ENCODE data around the gene EEIG1.

The EEIG1 gene

DNA sequence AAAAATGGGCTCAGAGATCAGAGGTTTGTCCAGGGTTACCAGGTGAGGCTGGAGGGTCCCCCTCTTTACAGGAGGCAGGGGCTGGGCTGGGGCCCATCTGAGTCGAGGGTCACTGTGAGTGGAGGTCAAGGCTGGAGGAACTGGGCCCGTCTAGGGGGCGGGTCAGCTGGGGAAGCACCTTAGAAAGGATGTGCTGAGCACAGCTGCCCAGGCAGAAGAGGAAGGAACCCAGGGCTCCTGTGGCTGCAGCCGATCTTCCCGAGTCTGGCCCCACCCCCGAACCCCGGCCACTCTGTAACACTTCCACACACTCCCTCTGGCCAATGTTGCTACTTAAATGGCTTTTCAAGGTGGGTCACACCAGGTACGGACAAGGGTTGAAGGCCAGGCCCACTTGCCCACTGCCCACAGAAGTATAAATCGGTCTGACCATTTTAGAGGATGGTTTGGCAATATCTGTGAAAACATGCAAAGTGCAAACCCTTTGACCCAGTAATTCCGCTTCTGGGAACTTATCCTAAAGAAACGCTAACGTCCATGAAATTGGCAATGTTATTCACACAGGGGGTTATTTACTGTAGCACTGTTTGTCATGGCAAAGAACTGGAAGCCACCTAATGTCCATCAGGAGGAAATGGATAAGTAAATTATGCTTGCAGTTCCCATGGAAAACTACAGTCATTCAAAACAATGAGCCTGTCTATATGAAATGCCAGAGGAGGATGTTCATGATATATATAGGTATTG lies 30.5 kb upstream of the EEIG1 start:
- Histone ChIP-seq H3K4me1 (ENCODE audit: control insufficient read depth, insufficient read depth, low read length) (no peaks in the 10 kb centered on the region), H3K4me3 (ENCODE audit: low read depth, low read length) (no peak overlapping the region), H3K27me3 (ENCODE audit: control insufficient read depth, insufficient read depth, low read length) (no peaks in the 10 kb centered on the region), H3K36me3 (ENCODE audit: control insufficient read depth, insufficient read depth, low read length) (no peaks in the 10 kb centered on the region), H3K9ac (ENCODE audit: low read depth, low read length) (no peak overlapping the region), H3K9me3 (ENCODE audit: control insufficient read depth, insufficient read depth, low read length) (no peaks in the 10 kb centered on the region)

DNA sequence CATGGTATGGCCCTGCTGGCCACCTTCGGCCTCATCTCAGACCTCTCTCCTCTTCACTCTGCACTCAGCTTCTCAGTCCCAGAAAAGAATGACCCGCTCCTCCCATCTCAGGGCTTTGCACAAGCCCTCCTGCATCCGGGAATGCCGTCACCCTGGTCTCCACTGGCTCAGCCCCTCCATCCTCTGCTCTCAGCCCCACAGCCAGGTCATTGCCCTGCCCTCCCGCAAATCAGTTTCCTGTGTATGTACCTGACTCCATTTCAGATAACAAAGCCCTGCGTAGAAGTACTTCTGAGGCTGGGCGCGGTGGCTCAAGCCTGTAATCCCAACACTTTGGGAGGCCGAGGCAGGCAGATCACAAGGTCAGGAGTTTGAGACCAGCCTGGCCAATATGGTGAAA lies 28.9 kb upstream of the EEIG1 start:
- no peaks in the 10 kb centered on the region for H3K4me1 ChIP-seq (ENCODE audit: control insufficient read depth, insufficient read depth, low read length)
- no peaks in the 10 kb centered on the region for H3K36me3 ChIP-seq (ENCODE audit: control insufficient read depth, insufficient read depth, low read length)
- no peaks in the 10 kb centered on the region for H3K27me3 ChIP-seq (ENCODE audit: control insufficient read depth, insufficient read depth, low read length)
- H3K9ac ChIP-seq (ENCODE audit: low read depth, low read length) = no peak overlapping the region
- H3K9me3 ChIP-seq (ENCODE audit: control insufficient read depth, insufficient read depth, low read length) = no peaks in the 10 kb centered on the region
- no peak overlapping the region for H3K4me3 ChIP-seq (ENCODE audit: low read depth, low read length)

DNA sequence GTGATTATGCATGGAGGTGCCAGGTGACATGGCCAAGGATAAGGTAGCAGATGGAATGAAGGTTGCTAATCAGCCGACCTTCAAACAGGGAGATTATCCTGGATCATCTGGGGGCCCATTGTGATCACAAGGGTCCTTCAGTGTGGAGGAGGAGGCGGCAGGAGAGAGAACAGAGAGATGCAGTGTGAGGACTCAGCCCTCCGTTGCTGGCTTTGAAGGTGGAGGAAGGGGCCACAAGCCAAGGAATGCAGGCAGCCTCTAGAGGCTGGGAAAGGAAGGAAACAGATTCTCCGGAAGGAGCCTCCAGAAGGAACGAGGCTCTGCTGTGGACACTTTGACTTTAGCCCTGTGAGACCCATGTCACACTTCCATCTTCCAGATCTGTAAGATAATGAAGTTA lies 27.4 kb upstream of the EEIG1 start:
- no peaks in the 10 kb centered on the region for H3K4me1 ChIP-seq (ENCODE audit: control insufficient read depth, insufficient read depth, low read length)
- H3K27me3 ChIP-seq (ENCODE audit: control insufficient read depth, insufficient read depth, low read length) = no peaks in the 10 kb centered on the region
- H3K36me3 ChIP-seq (ENCODE audit: control insufficient read depth, insufficient read depth, low read length) = no peaks in the 10 kb centered on the region
- H3K4me3 ChIP-seq (ENCODE audit: low read depth, low read length) = no peak overlapping the region
- H3K9me3 ChIP-seq (ENCODE audit: control insufficient read depth, insufficient read depth, low read length) = no peaks in the 10 kb centered on the region
- H3K9ac ChIP-seq (ENCODE audit: low read depth, low read length) = no peak overlapping the region

DNA sequence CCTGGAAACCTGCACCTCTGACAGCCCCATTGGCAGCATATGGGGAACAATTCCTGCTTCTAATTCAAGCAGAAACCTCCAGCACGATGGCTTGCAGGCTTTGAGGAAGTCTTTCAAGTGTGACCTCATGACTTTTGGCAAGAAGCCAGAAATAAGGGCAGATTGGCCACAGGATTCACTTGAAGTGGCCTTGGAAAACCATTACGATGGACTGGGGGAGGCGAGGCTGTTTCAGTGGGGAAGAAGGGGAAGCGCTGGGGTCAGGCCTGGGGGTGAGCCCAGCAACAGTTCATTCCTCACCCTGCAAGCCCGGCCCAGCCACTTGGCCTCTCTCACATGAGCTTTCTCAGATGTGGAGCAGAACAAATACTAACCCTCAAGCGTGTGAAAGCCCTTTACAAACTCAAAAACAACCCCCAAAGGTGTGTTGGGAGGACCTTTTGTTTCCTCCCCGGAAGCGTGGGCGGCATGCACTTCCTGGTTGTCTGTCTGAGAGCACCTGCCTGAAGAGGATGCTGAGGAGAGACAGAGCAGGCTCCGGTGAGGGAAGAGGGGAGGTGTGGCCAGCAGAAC lies 26.9 kb upstream of the EEIG1 start:
- Histone ChIP-seq H3K4me1 (ENCODE audit: control insufficient read depth, insufficient read depth, low read length) (no peaks in the 10 kb centered on the region), H3K9ac (ENCODE audit: low read depth, low read length) (no peak overlapping the region), H3K36me3 (ENCODE audit: control insufficient read depth, insufficient read depth, low read length) (no peaks in the 10 kb centered on the region)

GRCh38 chr9:128006332-128006996 lies 25.7 kb upstream of the EEIG1 start:
- Histone ChIP-seq H3K27me3 (ENCODE audit: control insufficient read depth, insufficient read depth, low read length) (no peaks in the 10 kb centered on the region), H3K9me3 (ENCODE audit: control insufficient read depth, insufficient read depth, low read length) (no peaks in the 10 kb centered on the region), H3K4me1 (ENCODE audit: control insufficient read depth, insufficient read depth, low read length) (no peaks in the 10 kb centered on the region), H3K4me3 (ENCODE audit: low read depth, low read length) (no peak overlapping the region), H3K9ac (ENCODE audit: low read depth, low read length) (no peak overlapping the region), H3K36me3 (ENCODE audit: control insufficient read depth, insufficient read depth, low read length) (no peaks in the 10 kb centered on the region)

More for the DNA sequence above, 26.9 kb upstream of the EEIG1 start:
- Histone ChIP-seq H3K4me3 (ENCODE audit: low read depth, low read length) (no peak overlapping the region), H3K9me3 (ENCODE audit: control insufficient read depth, insufficient read depth, low read length) (no peaks in the 10 kb centered on the region), H3K27me3 (ENCODE audit: control insufficient read depth, insufficient read depth, low read length) (no peaks in the 10 kb centered on the region)

DNA sequence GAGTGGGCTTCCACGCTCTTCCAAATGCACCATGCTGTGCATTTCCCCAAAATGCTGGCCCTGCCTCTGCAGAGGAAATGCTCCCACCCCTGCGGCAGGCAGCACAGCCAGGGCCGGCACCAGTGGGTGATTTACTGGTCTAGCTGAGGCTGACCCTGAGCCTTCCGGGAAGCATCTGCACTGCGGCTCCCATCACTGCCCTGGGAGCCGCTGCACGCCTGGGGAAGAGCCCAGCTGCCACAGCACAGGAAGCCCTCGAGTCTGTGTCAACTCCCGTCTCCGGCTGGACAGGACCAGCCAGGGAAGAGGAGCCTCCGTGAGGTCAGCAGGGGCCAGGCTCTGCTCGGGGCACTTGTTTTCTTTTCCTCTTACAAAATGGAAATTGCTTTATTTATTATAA lies 25.1 kb upstream of the EEIG1 start:
- H3K9me3 ChIP-seq (ENCODE audit: control insufficient read depth, insufficient read depth, low read length) = no peaks in the 10 kb centered on the region
- no peaks in the 10 kb centered on the region for H3K4me1 ChIP-seq (ENCODE audit: control insufficient read depth, insufficient read depth, low read length)
- no peaks in the 10 kb centered on the region for H3K36me3 ChIP-seq (ENCODE audit: control insufficient read depth, insufficient read depth, low read length)
- H3K9ac ChIP-seq (ENCODE audit: low read depth, low read length) = no peak overlapping the region
- no peak overlapping the region for H3K4me3 ChIP-seq (ENCODE audit: low read depth, low read length)
- H3K27me3 ChIP-seq (ENCODE audit: control insufficient read depth, insufficient read depth, low read length) = no peaks in the 10 kb centered on the region

- Histone ChIP-seq H3K9ac (ENCODE audit: low read depth, low read length) (no peak overlapping the region), H3K4me1 (ENCODE audit: control insufficient read depth, insufficient read depth, low read length) (no peaks in the 10 kb centered on the region), H3K27me3 (ENCODE audit: control insufficient read depth, insufficient read depth, low read length) (no peaks in the 10 kb centered on the region)
Measured at GRCh38 chr9:128003966-128004604, 23.3 kb upstream of the EEIG1 start.

DNA sequence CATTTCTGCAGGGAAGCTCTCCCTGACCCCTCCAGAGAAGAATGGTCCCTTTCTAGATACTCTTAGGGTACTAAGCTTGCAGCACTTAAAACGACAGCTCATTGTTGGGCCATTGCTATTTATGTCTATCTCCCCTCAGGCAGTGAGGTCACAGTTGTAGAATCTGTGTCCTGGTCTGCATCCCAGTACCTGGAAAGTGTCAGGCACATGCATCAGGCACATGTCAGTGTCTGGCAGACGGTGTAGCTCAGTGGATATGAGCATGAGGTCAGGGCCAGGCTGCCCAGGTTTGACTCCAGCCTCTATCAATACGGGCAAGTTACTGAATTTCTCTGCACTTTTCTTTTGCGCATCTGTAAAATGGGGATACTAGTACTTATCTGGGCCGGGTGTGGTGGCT lies 22.2 kb upstream of the EEIG1 start:
- Histone ChIP-seq H3K4me1 (ENCODE audit: control insufficient read depth, insufficient read depth, low read length) (no peaks in the 10 kb centered on the region), H3K9me3 (ENCODE audit: control insufficient read depth, insufficient read depth, low read length) (no peaks in the 10 kb centered on the region), H3K9ac (ENCODE audit: low read depth, low read length) (no peak overlapping the region), H3K4me3 (ENCODE audit: low read depth, low read length) (no peak overlapping the region), H3K27me3 (ENCODE audit: control insufficient read depth, insufficient read depth, low read length) (no peaks in the 10 kb centered on the region), H3K36me3 (ENCODE audit: control insufficient read depth, insufficient read depth, low read length) (no peaks in the 10 kb centered on the region)

More at GRCh38 chr9:128003966-128004604, 23.3 kb upstream of the EEIG1 start:
- H3K4me3 ChIP-seq (ENCODE audit: low read depth, low read length) = no peak overlapping the region
- no peaks in the 10 kb centered on the region for H3K9me3 ChIP-seq (ENCODE audit: control insufficient read depth, insufficient read depth, low read length)
- H3K36me3 ChIP-seq (ENCODE audit: control insufficient read depth, insufficient read depth, low read length) = no peaks in the 10 kb centered on the region

DNA sequence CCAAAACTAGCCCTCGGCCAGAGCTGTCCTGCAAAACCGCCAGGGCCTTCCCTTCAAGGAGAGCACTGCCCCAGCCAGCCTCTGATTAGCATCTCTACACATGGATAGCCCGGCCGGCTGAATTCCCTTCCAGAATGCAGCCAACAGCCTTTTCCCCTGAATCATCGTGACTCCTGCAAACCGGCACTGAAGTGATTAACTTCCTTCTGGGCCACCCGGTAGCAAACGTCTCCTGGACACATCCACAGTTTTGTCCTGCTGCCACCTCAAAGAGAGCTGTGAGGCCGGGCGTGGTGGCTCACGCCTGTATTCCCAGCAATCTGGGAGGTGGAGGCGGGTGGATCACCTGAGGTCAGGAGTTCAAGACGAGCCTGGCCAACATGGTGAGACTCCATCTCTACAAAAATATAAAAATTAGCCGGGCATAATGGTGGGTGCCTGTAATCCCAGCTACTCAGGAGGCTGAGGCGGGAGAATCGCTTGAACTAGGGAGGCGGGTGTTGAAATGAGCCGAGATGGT lies 21.1 kb upstream of the EEIG1 start:
- no peaks in the 10 kb centered on the region for H3K9me3 ChIP-seq (ENCODE audit: control insufficient read depth, insufficient read depth, low read length)
- H3K36me3 ChIP-seq (ENCODE audit: control insufficient read depth, insufficient read depth, low read length) = no peaks in the 10 kb centered on the region
- no peaks in the 10 kb centered on the region for H3K4me1 ChIP-seq (ENCODE audit: control insufficient read depth, insufficient read depth, low read length)
- no peaks in the 10 kb centered on the region for H3K27me3 ChIP-seq (ENCODE audit: control insufficient read depth, insufficient read depth, low read length)
- peak overlapping the region; percentile 47 for H3K9ac ChIP-seq (ENCODE audit: low read depth, low read length)
- no peak overlapping the region for H3K4me3 ChIP-seq (ENCODE audit: low read depth, low read length)

- H3K36me3 ChIP-seq (ENCODE audit: control insufficient read depth, insufficient read depth, low read length) = no peaks in the 10 kb centered on the region
- H3K4me1 ChIP-seq (ENCODE audit: control insufficient read depth, insufficient read depth, low read length) = no peaks in the 10 kb centered on the region
- H3K9me3 ChIP-seq (ENCODE audit: control insufficient read depth, insufficient read depth, low read length) = no peaks in the 10 kb centered on the region
- H3K4me3 ChIP-seq (ENCODE audit: low read depth, low read length) = no peak overlapping the region
- peak overlapping the region; percentile 47 for H3K9ac ChIP-seq (ENCODE audit: low read depth, low read length)
- H3K27me3 ChIP-seq (ENCODE audit: control insufficient read depth, insufficient read depth, low read length) = no peaks in the 10 kb centered on the region
Measured at GRCh38 chr9:128001151-128001778, 20.5 kb upstream of the EEIG1 start.

DNA sequence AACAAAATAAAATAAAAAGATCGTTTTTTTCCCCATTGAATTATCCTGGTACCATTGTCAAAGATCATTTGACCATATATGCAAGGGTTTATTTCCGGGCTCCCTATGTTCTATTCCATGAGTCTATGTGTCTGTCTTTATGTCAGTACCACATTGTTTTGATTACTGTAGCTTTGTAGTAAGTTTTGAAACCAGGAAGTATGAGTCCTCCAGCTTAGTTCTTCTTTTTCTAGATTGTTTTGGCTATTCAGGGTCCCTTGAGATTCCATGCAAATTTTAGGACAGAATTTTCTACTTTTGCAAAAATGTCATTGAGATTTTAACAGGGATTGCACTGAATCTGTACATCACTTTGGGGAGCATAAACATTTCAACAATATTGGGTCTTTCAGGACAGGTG lies 18.7 kb upstream of the EEIG1 start:
- Histone ChIP-seq H3K9me3 (ENCODE audit: control insufficient read depth, insufficient read depth, low read length) (no peaks in the 10 kb centered on the region), H3K9ac (ENCODE audit: low read depth, low read length) (no peak overlapping the region), H3K4me1 (ENCODE audit: control insufficient read depth, insufficient read depth, low read length) (no peaks in the 10 kb centered on the region), H3K36me3 (ENCODE audit: control insufficient read depth, insufficient read depth, low read length) (no peaks in the 10 kb centered on the region), H3K27me3 (ENCODE audit: control insufficient read depth, insufficient read depth, low read length) (no peaks in the 10 kb centered on the region), H3K4me3 (ENCODE audit: low read depth, low read length) (no peak overlapping the region)
